ENCODE measurements around the gene CCDC85C.

The CCDC85C gene

GRCh38 chr14:99552572-99553216 lies 51.3 kb downstream of the CCDC85C start:
- no peak for FAIRE-seq

GRCh38 chr14:99552021-99552553 lies 51.9 kb downstream of the CCDC85C start:
- no peak for FAIRE-seq

GRCh38 chr14:99551034-99551922 lies 52.7 kb downstream of the CCDC85C start:
- FAIRE-seq, result no peak

GRCh38 chr14:99550387-99550992 lies 53.5 kb downstream of the CCDC85C start:
- FAIRE-seq, result no peak

- FAIRE-seq, result no peak
Observed at GRCh38 chr14:99549684-99550083, 54.3 kb downstream of the CCDC85C start.

- no peak for FAIRE-seq
Observed at GRCh38 chr14:99548871-99549515, 55.0 kb downstream of the CCDC85C start.

GRCh38 chr14:99548255-99548654 lies 55.8 kb downstream of the CCDC85C start:
- no peak for FAIRE-seq

GRCh38 chr14:99546234-99546879 lies 57.6 kb downstream of the CCDC85C start:
- FAIRE-seq, result no peak

GRCh38 chr14:99545586-99545985 lies 58.4 kb downstream of the CCDC85C start:
- FAIRE-seq, result no peak

GRCh38 chr14:99544991-99545390 lies 59.0 kb downstream of the CCDC85C start:
- no peak for FAIRE-seq

GRCh38 chr14:99543985-99544384 lies 60.0 kb downstream of the CCDC85C start:
- FAIRE-seq, result no peak

GRCh38 chr14:99543370-99543769 lies 60.6 kb downstream of the CCDC85C start:
- no peak for FAIRE-seq

GRCh38 chr14:99542566-99542965 lies 61.4 kb downstream of the CCDC85C start:
- FAIRE-seq, result no peak

GRCh38 chr14:99541677-99542470 lies 62.1 kb downstream of the CCDC85C start:
- FAIRE-seq, result no peak

- FAIRE-seq, result no peak
Observed at GRCh38 chr14:99541211-99541610, 62.8 kb downstream of the CCDC85C start.

- no peak for FAIRE-seq
Observed at GRCh38 chr14:99540196-99541032, 63.6 kb downstream of the CCDC85C start.

- FAIRE-seq, result no peak
Observed at GRCh38 chr14:99539491-99539890, 64.5 kb downstream of the CCDC85C start.

- FAIRE-seq, result no peak
Observed at GRCh38 chr14:99538733-99539132, 65.3 kb downstream of the CCDC85C start.

GRCh38 chr14:99538275-99538674 lies 65.7 kb downstream of the CCDC85C start:
- FAIRE-seq, result no peak

- FAIRE-seq, result no peak
Observed at GRCh38 chr14:99537399-99537798, 66.6 kb downstream of the CCDC85C start.
